ENCODE results near the gene ZNF667. TPM values are rescaled to one million over a fixed set of nuclear protein-coding genes. Genes with fewer than 3 reads are reported as not detected.

The ZNF667 gene
- polyA plus RNA-seq, 1 donor from 2014 or later: 19.6 TPM

DNA sequence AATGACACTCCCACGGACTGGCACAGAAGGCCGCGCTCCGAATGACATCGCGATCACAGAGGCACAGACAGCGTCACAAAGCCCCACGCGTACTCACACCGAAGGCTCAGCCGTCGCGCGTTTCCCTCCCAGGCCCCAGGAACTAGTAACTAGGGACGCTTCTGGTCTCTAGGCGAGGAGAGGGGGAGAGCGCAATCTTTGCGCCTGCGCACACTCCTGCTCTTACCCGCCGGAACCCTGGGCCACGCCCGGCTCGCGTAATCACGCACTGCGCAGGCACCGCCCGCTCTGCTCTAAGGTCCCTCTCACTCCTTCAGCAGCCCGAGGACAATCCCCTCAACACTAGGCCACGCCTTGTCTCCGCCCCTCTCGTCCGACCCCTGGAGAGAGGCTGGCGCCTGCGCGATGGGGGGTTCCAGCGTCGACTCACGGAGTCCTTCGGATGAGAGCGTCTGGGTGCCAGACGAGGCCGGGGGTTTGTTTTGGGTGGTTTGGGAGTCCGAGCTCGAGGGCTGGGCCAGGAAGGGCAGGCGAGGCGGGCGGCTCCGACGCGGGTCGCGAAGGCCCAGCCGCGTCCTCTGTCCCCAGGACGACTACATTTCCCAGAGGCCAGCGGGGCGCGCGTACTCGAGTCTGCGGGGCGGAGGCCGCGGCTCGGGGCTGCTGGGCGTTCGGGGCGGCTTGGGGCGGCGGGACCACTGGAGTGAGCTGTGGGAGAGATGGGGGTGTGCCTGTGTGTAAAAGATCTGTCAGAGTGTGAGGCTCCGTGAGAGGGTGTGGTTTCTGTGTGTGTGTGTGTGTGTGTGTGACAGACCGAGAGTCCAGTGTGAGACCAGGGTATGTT, 30.5 kb upstream of the ZNF667 start, which contains the start of gene ZNF471:
TSS of gene ZNF471 (plus strand) at position 410 of the 844 bp plus-strand sequence. CDS start 3,717 bp downstream, outside the sequence.
- peak within 1 kb of the TSS; percentile 93 for H3K27ac ChIP-seq (ENCODE audit: low read length)
- peak within 1 kb of the TSS; percentile 97 for H2AFZ ChIP-seq (ENCODE audit: low read depth, low read length)

DNA sequence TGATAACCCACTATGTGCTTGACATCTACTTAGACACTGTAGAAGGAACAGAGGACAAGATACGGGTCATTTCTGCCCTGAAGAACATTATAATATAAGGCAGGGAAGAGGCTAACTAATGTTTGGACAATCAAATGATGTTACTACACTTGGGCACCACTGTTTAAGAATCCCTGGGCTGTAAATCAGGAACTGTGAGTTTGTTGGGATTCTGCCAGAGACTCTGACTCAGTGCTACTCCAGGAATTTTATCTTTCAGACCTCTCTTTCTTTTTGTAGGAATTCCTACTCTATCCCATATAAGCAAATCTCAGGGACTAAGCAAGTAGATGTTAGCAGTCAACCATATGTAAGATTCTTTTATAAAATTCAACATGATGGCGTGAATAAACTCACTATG, 27.4 kb upstream of the ZNF667 start:
- Histone ChIP-seq H3K36me3 (ENCODE audit: insufficient read depth, low read length) (no peaks in the 10 kb centered on the region), H3K27ac (ENCODE audit: low read length) (no peak overlapping the region), H4K20me1 (ENCODE audit: insufficient read depth) (no peaks in the 10 kb centered on the region), H3K4me2 (ENCODE audit: low read length) (no peak overlapping the region), H3F3A (ENCODE audit: insufficient read depth, low read length, poor library complexity, severe bottlenecking) (no peaks in the 10 kb centered on the region), H2AFZ (ENCODE audit: low read depth, low read length) (no peak overlapping the region), H3K9me3 (ENCODE audit: low read length) (peaks cover 5% of the 10 kb centered on the region), H3K9me2 (ENCODE audit: insufficient read depth, low read length) (no peaks in the 10 kb centered on the region), H3K79me2 (replicated peaks; ENCODE audit: insufficient read depth, low read length) (peaks cover 7% of the 10 kb centered on the region), H3K9ac (ENCODE audit: low read length) (no peak overlapping the region), H3K4me3 (ENCODE audit: low read length) (no peak overlapping the region), H3K27me3 (ENCODE audit: insufficient read depth, low read depth, low read length) (no peaks in the 10 kb centered on the region)
- TF ChIP-seq TAF1 (IDR thresholded peaks at IDR 0.05; ENCODE audit: low read depth): no peak
- TF ChIP-seq POLR2AphosphoS5 (IDR thresholded peaks at IDR 0.05): no peak
- no peak for TF ChIP-seq RAD21 (conservative IDR thresholded peaks at IDR 0.05)
- no peak for TF ChIP-seq EP300 (conservative IDR thresholded peaks at IDR 0.05; ENCODE audit: poor library complexity, severe bottlenecking)
- TF ChIP-seq, protein P1, sequence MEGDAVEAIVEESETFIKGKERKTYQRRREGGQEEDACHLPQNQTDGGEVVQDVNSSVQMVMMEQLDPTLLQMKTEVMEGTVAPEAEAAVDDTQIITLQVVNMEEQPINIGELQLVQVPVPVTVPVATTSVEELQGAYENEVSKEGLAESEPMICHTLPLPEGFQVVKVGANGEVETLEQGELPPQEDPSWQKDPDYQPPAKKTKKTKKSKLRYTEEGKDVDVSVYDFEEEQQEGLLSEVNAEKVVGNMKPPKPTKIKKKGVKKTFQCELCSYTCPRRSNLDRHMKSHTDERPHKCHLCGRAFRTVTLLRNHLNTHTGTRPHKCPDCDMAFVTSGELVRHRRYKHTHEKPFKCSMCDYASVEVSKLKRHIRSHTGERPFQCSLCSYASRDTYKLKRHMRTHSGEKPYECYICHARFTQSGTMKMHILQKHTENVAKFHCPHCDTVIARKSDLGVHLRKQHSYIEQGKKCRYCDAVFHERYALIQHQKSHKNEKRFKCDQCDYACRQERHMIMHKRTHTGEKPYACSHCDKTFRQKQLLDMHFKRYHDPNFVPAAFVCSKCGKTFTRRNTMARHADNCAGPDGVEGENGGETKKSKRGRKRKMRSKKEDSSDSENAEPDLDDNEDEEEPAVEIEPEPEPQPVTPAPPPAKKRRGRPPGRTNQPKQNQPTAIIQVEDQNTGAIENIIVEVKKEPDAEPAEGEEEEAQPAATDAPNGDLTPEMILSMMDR (IDR thresholded peaks at IDR 0.05; ENCODE audit: poor library complexity, severe bottlenecking): no peak
- TF ChIP-seq EZH2 (IDR thresholded peaks at IDR 0.05; ENCODE audit: borderline replicate concordance, insufficient read depth, low read length, poor library complexity, severe bottlenecking): no peak
- no peak for TF ChIP-seq SMC3 (conservative IDR thresholded peaks at IDR 0.05; ENCODE audit: poor library complexity)
- TF ChIP-seq MXI1 (conservative IDR thresholded peaks at IDR 0.05; ENCODE audit: poor library complexity, severe bottlenecking): no peak

More for the DNA sequence above, 30.5 kb upstream of the ZNF667 start, which contains the start of gene ZNF471:
- Histone ChIP-seq H3K9me3 (ENCODE audit: low read length) (peaks cover 8% of the 10 kb centered on the region), H3K9me2 (ENCODE audit: insufficient read depth, low read length) (no peaks in the 10 kb centered on the region), H3F3A (ENCODE audit: insufficient read depth, low read length, poor library complexity, severe bottlenecking) (no peaks in the 10 kb centered on the region), H3K4me2 (ENCODE audit: low read length) (peak within 1 kb of the TSS; percentile 75), H3K4me3 (ENCODE audit: low read length) (peak within 1 kb of the TSS; percentile 79), H3K36me3 (ENCODE audit: insufficient read depth, low read length) (peaks cover under 1% of the 10 kb centered on the region), H4K20me1 (ENCODE audit: insufficient read depth) (no peaks in the 10 kb centered on the region), H3K27me3 (ENCODE audit: insufficient read depth, low read depth, low read length) (no peaks in the 10 kb centered on the region), H3K79me2 (replicated peaks; ENCODE audit: insufficient read depth, low read length) (peaks cover 7% of the 10 kb centered on the region), H3K9ac (ENCODE audit: low read length) (peak within 1 kb of the TSS; percentile 92)
- peak; percentile 54 for TF ChIP-seq SMC3 (conservative IDR thresholded peaks at IDR 0.05; ENCODE audit: poor library complexity)
- TF ChIP-seq POLR2AphosphoS5 (IDR thresholded peaks at IDR 0.05): peak; percentile 69
- TF ChIP-seq, protein P1 (IDR thresholded peaks at IDR 0.05; ENCODE audit: poor library complexity, severe bottlenecking): no peak
- no peak for TF ChIP-seq RAD21 (conservative IDR thresholded peaks at IDR 0.05)
- TF ChIP-seq, protein P2, sequence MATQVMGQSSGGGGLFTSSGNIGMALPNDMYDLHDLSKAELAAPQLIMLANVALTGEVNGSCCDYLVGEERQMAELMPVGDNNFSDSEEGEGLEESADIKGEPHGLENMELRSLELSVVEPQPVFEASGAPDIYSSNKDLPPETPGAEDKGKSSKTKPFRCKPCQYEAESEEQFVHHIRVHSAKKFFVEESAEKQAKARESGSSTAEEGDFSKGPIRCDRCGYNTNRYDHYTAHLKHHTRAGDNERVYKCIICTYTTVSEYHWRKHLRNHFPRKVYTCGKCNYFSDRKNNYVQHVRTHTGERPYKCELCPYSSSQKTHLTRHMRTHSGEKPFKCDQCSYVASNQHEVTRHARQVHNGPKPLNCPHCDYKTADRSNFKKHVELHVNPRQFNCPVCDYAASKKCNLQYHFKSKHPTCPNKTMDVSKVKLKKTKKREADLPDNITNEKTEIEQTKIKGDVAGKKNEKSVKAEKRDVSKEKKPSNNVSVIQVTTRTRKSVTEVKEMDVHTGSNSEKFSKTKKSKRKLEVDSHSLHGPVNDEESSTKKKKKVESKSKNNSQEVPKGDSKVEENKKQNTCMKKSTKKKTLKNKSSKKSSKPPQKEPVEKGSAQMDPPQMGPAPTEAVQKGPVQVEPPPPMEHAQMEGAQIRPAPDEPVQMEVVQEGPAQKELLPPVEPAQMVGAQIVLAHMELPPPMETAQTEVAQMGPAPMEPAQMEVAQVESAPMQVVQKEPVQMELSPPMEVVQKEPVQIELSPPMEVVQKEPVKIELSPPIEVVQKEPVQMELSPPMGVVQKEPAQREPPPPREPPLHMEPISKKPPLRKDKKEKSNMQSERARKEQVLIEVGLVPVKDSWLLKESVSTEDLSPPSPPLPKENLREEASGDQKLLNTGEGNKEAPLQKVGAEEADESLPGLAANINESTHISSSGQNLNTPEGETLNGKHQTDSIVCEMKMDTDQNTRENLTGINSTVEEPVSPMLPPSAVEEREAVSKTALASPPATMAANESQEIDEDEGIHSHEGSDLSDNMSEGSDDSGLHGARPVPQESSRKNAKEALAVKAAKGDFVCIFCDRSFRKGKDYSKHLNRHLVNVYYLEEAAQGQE (IDR thresholded peaks at IDR 0.05; ENCODE audit: borderline replicate concordance): peak; percentile 19
- TF ChIP-seq MXI1 (conservative IDR thresholded peaks at IDR 0.05; ENCODE audit: poor library complexity, severe bottlenecking): peak; percentile 92
- TF ChIP-seq EZH2 (IDR thresholded peaks at IDR 0.05; ENCODE audit: borderline replicate concordance, insufficient read depth, low read length, poor library complexity, severe bottlenecking): no peak
- TF ChIP-seq EP300 (conservative IDR thresholded peaks at IDR 0.05; ENCODE audit: poor library complexity, severe bottlenecking): peak; percentile 21
- peak; percentile 17 for TF ChIP-seq TAF1 (IDR thresholded peaks at IDR 0.05; ENCODE audit: low read depth)

Data from neural cell (in vitro differentiated cells).